HepG2 (cell line): ENCODE data around the gene FASTKD1. TPM values are rescaled to one million over a fixed set of nuclear protein-coding genes. Genes with fewer than 3 reads are reported as not detected.

ENCODE experiments used
- AGO2 ChIP-seq: fragments of 200-400 bp; formaldehyde crosslinking; optimal IDR thresholded peaks from 2 replicates; pipeline ENCODE3; 2017; ENCODE audit warnings: mild to moderate bottlenecking, low read depth, low read length, moderate library complexity
- DPF2 ChIP-seq: sonication (generic); formaldehyde crosslinking; IDR thresholded peaks from 2 replicates; pipeline ENCODE4 v1.4.0; 2020; ENCODE audit warnings: mild to moderate bottlenecking, low read depth, missing genetic modification reagents, borderline replicate concordance
- ELF3 ChIP-seq: IDR thresholded peaks from 2 replicates; pipeline ENCODE4 v1.6.1; 2016; ENCODE audit warnings: missing genetic modification reagents, missing compliant biosample characterization
- EP300 ChIP-seq, 3 experiments: sonication (generic) in 1 of 3; formaldehyde crosslinking in 1 of 3; IDR thresholded peaks; 2 replicates each; pipeline versions ENCODE4 v1.5.1 to v1.6.1; 2011 to 2020; ENCODE audit warnings: low read depth in 2 of 3, low read length in 2 of 3, borderline replicate concordance in 1 of 3, improper control_type of control experiment in 1 of 3, mild to moderate bottlenecking in 1 of 3, missing genetic modification reagents in 1 of 3, moderate library complexity in 1 of 3
- HOMEZ ChIP-seq: IDR thresholded peaks from 2 replicates; pipeline ENCODE4 v1.6.1; 2016; ENCODE audit warnings: low read depth
- KLF13 ChIP-seq: sonication (generic); formaldehyde crosslinking; IDR thresholded peaks from 2 replicates; pipeline ENCODE4 v1.4.0; 2020; ENCODE audit warnings: mild to moderate bottlenecking, missing genetic modification reagents
- MAFK ChIP-seq, 2 experiments: IDR thresholded peaks in 1 of 2; conservative IDR thresholded peaks in 1 of 2; 2 replicates each; pipeline ENCODE4 v1.6.1; 2011; ENCODE audit warnings: improper control_type of control experiment in 2 of 2, low read length in 2 of 2
- MIXL1 ChIP-seq: IDR thresholded peaks from 2 replicates; pipeline ENCODE4 v1.6.1; 2016
- NAIF1 ChIP-seq: sonication (generic); formaldehyde crosslinking; IDR thresholded peaks from 2 replicates; pipeline ENCODE4 v1.5.0; 2020; ENCODE audit warnings: mild to moderate bottlenecking, missing genetic modification reagents, borderline replicate concordance
- NFKB2 ChIP-seq: sonication (generic); formaldehyde crosslinking; IDR thresholded peaks from 2 replicates; pipeline ENCODE4 v1.4.0; 2020; ENCODE audit warnings: missing genetic modification reagents, borderline replicate concordance
- NFYC ChIP-seq: IDR thresholded peaks from 2 replicates; pipeline ENCODE4 v1.6.1; 2016; ENCODE audit warnings: missing genetic modification reagents, missing compliant biosample characterization
- NR2F1 ChIP-seq, 2 experiments: fragments of 450-650 bp in 1 of 2; formaldehyde crosslinking in 1 of 2; IDR thresholded peaks; 2 replicates each; pipeline versions ENCODE4 v1.5.0 to v1.6.1; 2016 to 2020; ENCODE audit warnings: mild to moderate bottlenecking in 1 of 2, missing compliant biosample characterization in 1 of 2, missing genetic modification reagents in 1 of 2, moderate library complexity in 1 of 2
- RFXANK ChIP-seq: IDR thresholded peaks from 2 replicates; pipeline ENCODE4 v1.6.1; 2016
- STAG1 ChIP-seq: sonication (generic); formaldehyde crosslinking; IDR thresholded peaks from 2 replicates; pipeline ENCODE4 v1.4.0; 2020; ENCODE audit warnings: missing genetic modification reagents
- TFE3 ChIP-seq: IDR thresholded peaks from 2 replicates; pipeline ENCODE4 v1.6.1; 2016
- TGIF2 ChIP-seq: IDR thresholded peaks from 2 replicates; pipeline ENCODE4 v1.6.1; 2016; ENCODE audit warnings: control low read depth, missing compliant biosample characterization
- U2AF1 ChIP-seq: fragments of 200-400 bp; formaldehyde crosslinking; optimal IDR thresholded peaks from 2 replicates; pipeline ENCODE3; 2017; ENCODE audit warnings: mild to moderate bottlenecking, low read depth, low read length
- ZNF12 ChIP-seq: sonication (generic); formaldehyde crosslinking; IDR thresholded peaks from 2 replicates; pipeline ENCODE4 v1.5.0; 2020; ENCODE audit warnings: missing genetic modification reagents
- ZNF17 ChIP-seq: sonication (generic); formaldehyde crosslinking; IDR thresholded peaks from 2 replicates; pipeline ENCODE4 v1.5.0; 2020; ENCODE audit warnings: mild to moderate bottlenecking, missing genetic modification reagents
- ZNF441 ChIP-seq: sonication (generic); formaldehyde crosslinking; IDR thresholded peaks from 2 replicates; pipeline ENCODE4 v1.7.0; 2021; ENCODE audit warnings: missing genetic modification reagents, borderline replicate concordance
- ZNF501 ChIP-seq: sonication (generic); formaldehyde crosslinking; IDR thresholded peaks from 2 replicates; pipeline ENCODE4 v1.5.1; 2020; ENCODE audit warnings: mild to moderate bottlenecking, moderate library complexity, missing genetic modification reagents
- ZNF781 ChIP-seq: sonication (generic); formaldehyde crosslinking; IDR thresholded peaks from 2 replicates; pipeline ENCODE4 v1.5.1; 2020; ENCODE audit warnings: borderline replicate concordance, mild to moderate bottlenecking, missing genetic modification reagents; ENCODE audit errors: not compliant biosample characterization
- ZSCAN30 ChIP-seq: sonication (generic); formaldehyde crosslinking; IDR thresholded peaks from 2 replicates; pipeline ENCODE4 v1.5.0; 2020; ENCODE audit warnings: mild to moderate bottlenecking, missing genetic modification reagents
- polyA plus RNA-seq, 8 experiments: library from polyadenylated mRNA; depleted of rRNA in 3 of 8; stranded (reverse) in 7 of 8; unstranded in 1 of 8; fragments of >200 nt; fragmentation: Illumina TruSeq in 4 of 8; extraction: Trizol in 4 of 8; gene quantifications; 2 replicates each; pipeline versions ENCODE4 v1.2.1 to v1.2.3, GENCODE V29; 2011 to 2016; ENCODE audit warnings: low read depth in 4 of 8, missing spikeins in 1 of 8, mixed read lengths in 1 of 8; ENCODE audit not compliant: insufficient read depth in 1 of 8
- total RNA-seq, 5 experiments: library from RNA; depleted of rRNA; stranded (reverse); fragments of >200 nt; fragmentation: Illumina TruSeq; extraction: Trizol; gene quantifications; 2 replicates each; pipeline ENCODE4 v1.2.3, GENCODE V29; 2016; ENCODE audit warnings: low read depth in 1 of 5
- TF ChIP-seq, protein P1 (sequence below): sonication (generic); IDR thresholded peaks from 2 replicates; pipeline ENCODE4 v1.6.1; 2016; ENCODE audit warnings: low read depth, borderline replicate concordance
- TF ChIP-seq, protein P2 (sequence below): IDR thresholded peaks from 2 replicates; pipeline ENCODE4 v1.6.1; 2016
- TF ChIP-seq, protein P3 (sequence below): sonication (generic); formaldehyde crosslinking; IDR thresholded peaks from 2 replicates; pipeline ENCODE4 v1.4.0; 2020; ENCODE audit warnings: mild to moderate bottlenecking, missing genetic modification reagents

The FASTKD1 gene
- total and polyA plus RNA-seq, 2 of the 13 experiments (the other 11 are each of a cell fraction or from before 2014, with no cell fraction given): 35.0 to 38.0 TPM

GRCh38 chr2:169507698-169508097, 66.0 kb downstream of the FASTKD1 start (continued):
- no peak for TF ChIP-seq AGO2
- TF ChIP-seq ZNF17 (CRISPR knock-in tag): no peak
- no peak for TF ChIP-seq NR2F1 (CRISPR knock-in tag; IDR thresholded peaks at IDR 0.05)
- TF ChIP-seq ZNF781 (CRISPR knock-in tag): no peak
- no peak for TF ChIP-seq NFKB2
- TF ChIP-seq HOMEZ (CRISPR knock-in tag): peak; percentile 67; the same call in 1 of the 2 replicates
- TF ChIP-seq KLF13 (CRISPR knock-in tag): no peak
- TF ChIP-seq MAFK (conservative IDR thresholded peaks at IDR 0.05 in 1 of 2, IDR thresholded peaks at IDR 0.05 in 1 of 2; ENCODE audit: low read length in 2 of 2): peak; percentile 99
- TF ChIP-seq U2AF1: no peak
- TF ChIP-seq, protein P1, sequence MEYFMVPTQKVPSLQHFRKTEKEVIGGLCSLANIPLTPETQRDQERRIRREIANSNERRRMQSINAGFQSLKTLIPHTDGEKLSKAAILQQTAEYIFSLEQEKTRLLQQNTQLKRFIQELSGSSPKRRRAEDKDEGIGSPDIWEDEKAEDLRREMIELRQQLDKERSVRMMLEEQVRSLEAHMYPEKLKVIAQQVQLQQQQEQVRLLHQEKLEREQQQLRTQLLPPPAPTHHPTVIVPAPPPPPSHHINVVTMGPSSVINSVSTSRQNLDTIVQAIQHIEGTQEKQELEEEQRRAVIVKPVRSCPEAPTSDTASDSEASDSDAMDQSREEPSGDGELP: peak; percentile 85
- TF ChIP-seq EP300 (IDR thresholded peaks at IDR 0.05; ENCODE audit: low read depth in 2 of 2, low read length in 2 of 2): peak in 1 of 2 experiments; percentile 60; a peak in 1 of 4 replicates
- TF ChIP-seq EP300 (CRISPR knock-in tag; IDR thresholded peaks at IDR 0.05; ENCODE audit: borderline replicate concordance): no peak
- peak; percentile 73 for TF ChIP-seq ELF3 (CRISPR knock-in tag)
- TF ChIP-seq MIXL1 (CRISPR knock-in tag): no peak
- TF ChIP-seq NAIF1: no peak
- TF ChIP-seq, protein P2, sequence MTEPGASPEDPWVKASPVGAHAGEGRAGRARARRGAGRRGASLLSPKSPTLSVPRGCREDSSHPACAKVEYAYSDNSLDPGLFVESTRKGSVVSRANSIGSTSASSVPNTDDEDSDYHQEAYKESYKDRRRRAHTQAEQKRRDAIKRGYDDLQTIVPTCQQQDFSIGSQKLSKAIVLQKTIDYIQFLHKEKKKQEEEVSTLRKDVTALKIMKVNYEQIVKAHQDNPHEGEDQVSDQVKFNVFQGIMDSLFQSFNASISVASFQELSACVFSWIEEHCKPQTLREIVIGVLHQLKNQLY (CRISPR knock-in tag): no peak
- no peak for TF ChIP-seq NFYC (CRISPR knock-in tag)
- no peak for TF ChIP-seq ZSCAN30 (CRISPR knock-in tag)
- no peak for TF ChIP-seq ZNF501 (CRISPR knock-in tag)
- TF ChIP-seq DPF2 (CRISPR knock-in tag): no peak
- TF ChIP-seq RFXANK (CRISPR knock-in tag): no peak
- peak; percentile 100 for TF ChIP-seq ZNF12 (CRISPR knock-in tag)
- peak; percentile 49; the same call in 1 of the 2 replicates for TF ChIP-seq TFE3 (CRISPR knock-in tag)
- no peak for TF ChIP-seq ZNF441 (CRISPR knock-in tag)
- TF ChIP-seq, protein P3, sequence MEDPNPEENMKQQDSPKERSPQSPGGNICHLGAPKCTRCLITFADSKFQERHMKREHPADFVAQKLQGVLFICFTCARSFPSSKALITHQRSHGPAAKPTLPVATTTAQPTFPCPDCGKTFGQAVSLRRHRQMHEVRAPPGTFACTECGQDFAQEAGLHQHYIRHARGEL (CRISPR knock-in tag): no peak
- TF ChIP-seq STAG1 (CRISPR knock-in tag): no peak
- TF ChIP-seq TGIF2 (CRISPR knock-in tag): no peak
